Heart left ventricle (tissue), 16 donors: ENCODE measurements around the gene PRKCA. TPM values are rescaled to one million over a fixed set of nuclear protein-coding genes. Genes with fewer than 3 reads are reported as not detected.

Experiments used
- ATAC-seq, 4 donors: fragments of 200-7000 bp; cut with Tn5 transposase; one replicate each; pipeline ENCODE4 v1.9.1; 2020 to 2022; ENCODE audit warnings: moderate library complexity in 4 of 4, mild to moderate bottlenecking in 3 of 4, moderate number of reproducible peaks in 1 of 4
- DNase-seq, 5 donors: peaks; one replicate each; pipeline ENCODE4 v3.0.0-alpha.2; 2020
- H3K27ac ChIP-seq, 12 donors: fragments of 200-600 bp; sonication (generic) in 4 of 12; one replicate each; pipeline versions ENCODE4 v1.5.0 to v1.8.0; 2016 to 2022; ENCODE audit warnings: mild to moderate bottlenecking in 2 of 12
- H3K27me3 ChIP-seq, 9 donors: fragments of 200-600 bp; sonication (generic) in 2 of 9; one replicate each; pipeline versions ENCODE4 v1.5.1 to v1.8.0; 2016 to 2022; ENCODE audit warnings: mild to moderate bottlenecking in 3 of 9
- H3K36me3 ChIP-seq, 9 donors: fragments of 200-600 bp; sonication (generic) in 2 of 9; one replicate each; pipeline versions ENCODE4 v1.5.0 to v1.8.0; 2018 to 2022; ENCODE audit warnings: mild to moderate bottlenecking in 2 of 9
- H3K4me1 ChIP-seq, 12 donors: fragments of 200-600 bp; sonication (generic) in 4 of 12; one replicate each; pipeline versions ENCODE4 v1.5.0 to v1.8.0; 2016 to 2022; ENCODE audit warnings: mild to moderate bottlenecking in 3 of 12
- H3K4me3 ChIP-seq, 12 donors: fragments of 200-600 bp; sonication (generic) in 4 of 12; one replicate each; pipeline versions ENCODE4 v1.5.0 to v1.8.0; 2017 to 2022; ENCODE audit warnings: mild to moderate bottlenecking in 9 of 12, moderate library complexity in 4 of 12
- H3K9me3 ChIP-seq, 12 donors: fragments of 200-600 bp; sonication (generic) in 4 of 12; one replicate each; pipeline versions ENCODE4 v1.5.0 to v1.8.0; 2016 to 2022; ENCODE audit warnings: mild to moderate bottlenecking in 1 of 12
- CTCF ChIP-seq, 12 donors: fragments of 200-600 bp; sonication (generic) in 4 of 12; IDR thresholded peaks; one replicate each; pipeline versions ENCODE4 v1.5.0 to v1.8.0; 2018 to 2022; ENCODE audit warnings: antibody characterized with exemption in 12 of 12, mild to moderate bottlenecking in 5 of 12
- POLR2A ChIP-seq, 2 donors: fragments of 450-650 bp; IDR thresholded peaks; one replicate each; pipeline ENCODE4 v1.6.1; 2017; ENCODE audit warnings: antibody characterized with exemption in 2 of 2, mild to moderate bottlenecking in 2 of 2, moderate library complexity in 2 of 2
- WGBS, 4 donors: extraction: QIAGEN DNeasy Blood & Tissue Kit in 2 of 4; methylation state at CpG; one replicate each; pipeline versions ENCODE4 v1.1.5 to v1.1.7; 2013 to 2018; 5-methylcytosine and 5-hydroxymethylcytosine counted together
- intact Hi-C, 10 donors: fragments of 100-400 bp; cut with DNase I; formaldehyde crosslinking; loops; one replicate each; pipeline versions ENCODE4 v1.11.1 to v1.14.2; 2022
- polyA plus RNA-seq, 2 donors: library from polyadenylated mRNA; stranded (reverse); fragments of 200-250 nt; gene quantifications; one replicate each; pipeline ENCODE4 v1.2.3, GENCODE V29; 2013
- total RNA-seq, 9 donors: library from RNA; depleted of rRNA in 2 of 9; stranded (reverse); fragments of >200 nt in 2 of 9; fragmentation: NEBNext Ultra II Directional in 3 of 9; extraction: Animal tissue kit (Norgen Biotek cat#: 25700) in 3 of 9; gene quantifications; one replicate each; pipeline versions ENCODE4 v1.1.0 to v1.2.4, GENCODE V29; 2016 to 2023
- donor health status: ischemic (EF 13 %, LVEDD 7.1; RV severe dilation, severe dysfunction).
- donor health status: healthy with polysubstance abuse.
- donor health status: DM: no; HTN: yes; CAD: no.
- donor health status: DM: no; HTN: no; CAD: no.
- donor health status: ischemic (EF 25% LVEDD 6.9; RV normal size, moderate dysfunction).
- donor health status: ischemic (EF 25% LVEDD 5.7; RV mildly dilated, moderate dysfunction).
- donor health status: healthy.
- donor health status: DM: yes; HTN: yes; CAD: no.
- donor health status: ischemic (EF 35%, LVEDD 5.7; RV mildly dilated, moderate dysfunction).
- donor health status: nonischemic (EF 11% LVEDD 7.7; RV severe dilation, severe dysfunction).
- donor health status: DM: yes; HTN: yes; CAD: no.
- donor health status: PGD.
- donor health status: ischemic (EF 29% LVEDD 5.4; RV normal size, mild dysfunction).
- donor health status: nonischemic (EF 23%, LVEDD 6.1; RV moderate dilation, normal function).

PRKCA gene
- total and polyA plus RNA-seq, 11 donors: 3.4 to 26.8 (median 11.4) TPM

GRCh38 chr17:66431910-66432309, 129.5 kb downstream of the PRKCA start:
- peak in 1 of 4 donors; percentile 43 for ATAC-seq
- WGBS, 4 donors: 85 to 88% (median 87%) methylated on average over 5 of the region's 5 CpGs
- Histone ChIP-seq H3K27me3 (no peaks in the 10 kb centered on the region), H3K36me3 (no peaks in the 10 kb centered on the region), H3K9me3 (no peaks in the 10 kb centered on the region), H3K27ac (peak overlapping the region in 2 of 12 donors; percentile 47 to 48), H3K4me1 (peaks cover 0 to 43% (median 0%) of the 10 kb centered on the region in 12 donors), H3K4me3 (no peak overlapping the region)
- DNase-seq: no peak
- TF ChIP-seq CTCF (IDR thresholded peaks at IDR 0.05) (no peak), POLR2A (IDR thresholded peaks at IDR 0.05) (no peak)
- intact Hi-C loops: no loop called here

- Histone ChIP-seq H3K27ac (peak overlapping the region in 2 of 12 donors; percentile 47 to 48), H3K9me3 (no peaks in the 10 kb centered on the region), H3K4me3 (no peak overlapping the region), H3K36me3 (no peaks in the 10 kb centered on the region), H3K27me3 (no peaks in the 10 kb centered on the region), H3K4me1 (peaks cover 0 to 48% (median 0%) of the 10 kb centered on the region in 12 donors)
- TF ChIP-seq POLR2A (IDR thresholded peaks at IDR 0.05): no peak
- TF ChIP-seq CTCF (IDR thresholded peaks at IDR 0.05): no peak
- ATAC-seq (no peak), DNase-seq (no peak)
- 44 to 48% (median 47%) methylated on average over 2 of the region's 2 CpGs for WGBS, 4 donors
- intact Hi-C loops: no loop called here
Observed at GRCh38 chr17:66432411-66432957, 130.1 kb downstream of the PRKCA start.

- H3K9me3 ChIP-seq: no peaks in the 10 kb centered on the region
- H3K4me1 ChIP-seq: peaks cover 0 to 48% (median 0%) of the 10 kb centered on the region in 12 donors
- H3K36me3 ChIP-seq: no peaks in the 10 kb centered on the region
- TF ChIP-seq CTCF (IDR thresholded peaks at IDR 0.05) (no peak), POLR2A (IDR thresholded peaks at IDR 0.05) (no peak)
- DNase-seq: no peak
- no peak overlapping the region for H3K4me3 ChIP-seq
- ATAC-seq: no peak
- intact Hi-C loops: no loop called here
- no peaks in the 10 kb centered on the region for H3K27me3 ChIP-seq
- H3K27ac ChIP-seq: peak overlapping the region in 2 of 12 donors; percentile 47 to 48
- 66 to 83% (median 73%) methylated on average over 5 of the region's 5 CpGs for WGBS, 4 donors
Observed at GRCh38 chr17:66432996-66433551, 130.7 kb downstream of the PRKCA start.

- peak in 1 of 2 donors; percentile 2 for TF ChIP-seq POLR2A (IDR thresholded peaks at IDR 0.05)
- TF ChIP-seq CTCF (IDR thresholded peaks at IDR 0.05): no peak
- Histone ChIP-seq H3K4me3 (no peak overlapping the region), H3K4me1 (peaks cover 0 to 38% (median 0%) of the 10 kb centered on the region in 12 donors), H3K9me3 (no peaks in the 10 kb centered on the region), H3K36me3 (no peaks in the 10 kb centered on the region), H3K27ac (no peak overlapping the region), H3K27me3 (no peaks in the 10 kb centered on the region)
- intact Hi-C loops: no loop called here
- ATAC-seq (no peak), DNase-seq (no peak)
- WGBS, 4 donors: 97 to 98% (median 97%) methylated on average over 10 of the region's 10 CpGs
Observed at GRCh38 chr17:66435182-66435581, 132.8 kb downstream of the PRKCA start.
